CD4-positive, alpha-beta T cell treated with Interleukin-4 for 1 hour (primary cell): ENCODE measurements around the gene SLX9.

Source experiments
- DNase-seq, 2 donors: peaks; one replicate each; pipeline ENCODE4 v3.0.0-alpha.2; 2020 to 2022

SLX9 gene

GRCh38 chr21:45009616-45010015, 69.8 kb downstream of the SLX9 start:
- DNase-seq = no peak

GRCh38 chr21:45010096-45010495, 70.3 kb downstream of the SLX9 start:
- DNase-seq = no peak

- DNase-seq = no peak
These were observed 71.0 kb downstream of the SLX9 start for GRCh38 chr21:45010860-45011259.

DNA sequence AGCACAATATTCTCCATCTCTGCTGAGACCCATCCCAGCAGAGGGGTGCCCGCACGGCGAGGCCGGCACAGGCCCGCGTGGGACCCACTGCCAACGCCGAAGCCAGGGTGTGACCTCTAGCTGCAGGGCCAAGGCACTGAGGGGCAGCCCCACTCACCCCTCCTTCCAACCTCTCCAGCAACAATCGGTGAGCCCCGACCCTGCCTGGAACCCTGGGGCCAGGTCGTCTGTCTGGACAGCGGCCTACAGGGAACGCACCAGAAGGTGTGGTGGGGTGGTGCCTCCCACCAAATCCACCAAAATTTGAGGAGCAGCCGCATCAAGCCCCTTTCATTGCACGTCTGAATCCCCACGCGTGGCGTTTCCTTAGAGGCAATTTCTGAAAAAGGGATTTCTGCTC, 71.6 kb downstream of the SLX9 start:
- DNase-seq = no peak

GRCh38 chr21:45011911-45012661, 72.3 kb downstream of the SLX9 start:
- DNase-seq = no peak

DNA sequence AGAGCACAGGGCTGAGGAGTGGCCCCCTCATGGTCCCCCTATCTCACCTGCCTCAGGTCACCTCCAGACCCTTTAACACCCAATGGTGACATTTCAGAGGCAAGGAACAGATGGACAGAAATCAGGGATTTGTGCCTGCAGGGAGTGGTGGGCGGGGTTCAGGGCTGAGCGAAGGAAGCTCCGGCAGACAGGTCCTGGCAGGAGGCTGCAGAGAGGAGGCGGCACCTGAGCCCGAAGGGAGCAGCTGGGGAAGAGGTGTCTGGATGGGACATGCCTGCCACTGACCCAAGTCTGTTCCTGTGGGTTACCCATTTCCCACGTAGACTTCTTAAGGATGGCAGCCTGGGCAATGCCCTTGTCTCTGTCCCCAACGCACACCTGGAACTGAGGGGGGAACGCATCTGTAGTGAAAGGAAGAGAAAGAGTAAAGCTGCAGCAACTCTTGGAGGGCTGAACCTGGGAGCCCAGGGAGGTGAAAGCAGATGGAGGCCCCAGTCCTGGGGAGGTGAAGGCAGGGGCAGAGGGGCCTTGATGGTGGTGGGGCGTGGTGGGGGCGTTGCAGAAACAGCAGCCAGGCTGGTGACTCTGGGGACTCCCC, 72.9 kb downstream of the SLX9 start:
- no peak for DNase-seq

DNA sequence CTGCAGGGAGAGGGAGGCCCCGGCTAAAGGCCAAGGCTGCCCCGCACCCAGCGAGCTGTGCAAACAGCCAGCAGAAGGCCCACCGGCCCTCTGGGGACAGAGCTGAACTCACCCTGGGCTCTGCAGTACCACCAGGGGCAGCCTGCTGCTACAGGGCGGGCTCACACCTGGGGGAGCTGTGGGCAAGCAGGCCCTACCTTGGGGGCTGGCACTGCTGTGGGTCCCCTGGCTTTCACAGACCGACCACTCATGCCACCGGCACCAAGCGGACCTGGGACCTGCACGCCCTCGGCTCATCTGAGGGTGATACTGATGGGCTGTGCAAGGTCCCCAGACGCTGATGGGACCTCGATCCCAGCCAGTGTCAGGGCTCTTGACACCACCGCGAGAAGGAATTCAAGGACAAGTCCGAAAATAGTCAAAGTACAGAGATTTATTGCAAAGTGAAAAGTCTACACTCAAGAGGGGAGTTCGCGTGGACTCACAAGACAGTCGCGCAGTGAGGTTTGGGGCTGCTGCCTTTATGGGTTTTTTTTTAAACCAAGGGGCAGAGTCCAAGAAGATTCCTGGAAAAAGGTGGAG, 73.5 kb downstream of the SLX9 start:
- DNase-seq = no peak

DNA sequence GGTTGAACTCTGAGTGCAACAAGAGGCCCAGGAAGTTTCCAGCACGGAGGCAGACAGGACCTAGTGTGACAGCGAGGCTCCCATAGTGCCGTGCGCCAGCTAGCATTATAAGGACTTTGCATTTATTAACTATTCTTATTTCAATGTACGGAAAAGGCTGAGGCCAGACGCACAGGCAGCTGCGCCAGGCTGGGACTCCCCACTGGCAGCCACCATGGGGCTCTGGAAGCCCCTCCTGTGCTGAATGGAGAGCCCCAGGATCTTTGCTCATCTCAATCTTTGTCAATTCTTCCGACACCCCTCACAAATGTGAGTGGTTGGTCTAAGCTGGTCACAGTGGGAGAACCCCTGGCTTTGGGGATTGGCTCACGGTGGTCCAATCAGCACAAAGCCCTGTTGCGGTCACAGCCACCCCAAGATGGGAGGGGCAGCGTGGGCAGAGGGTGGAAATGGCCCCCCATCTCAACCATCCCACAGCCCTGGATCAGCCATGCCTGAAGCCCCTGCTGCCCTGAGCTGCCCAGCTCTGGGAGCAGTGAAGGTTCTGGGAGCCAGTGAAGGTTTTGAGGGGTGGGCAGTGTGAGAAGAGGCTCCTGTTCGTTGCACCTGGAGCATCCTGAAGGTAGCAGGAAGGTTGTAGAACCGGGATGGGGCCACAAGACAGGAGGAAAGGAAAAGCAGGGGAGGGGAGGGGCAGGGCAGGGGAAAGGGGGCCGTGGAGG, 75.1 kb downstream of the SLX9 start:
- DNase-seq = no peak

DNA sequence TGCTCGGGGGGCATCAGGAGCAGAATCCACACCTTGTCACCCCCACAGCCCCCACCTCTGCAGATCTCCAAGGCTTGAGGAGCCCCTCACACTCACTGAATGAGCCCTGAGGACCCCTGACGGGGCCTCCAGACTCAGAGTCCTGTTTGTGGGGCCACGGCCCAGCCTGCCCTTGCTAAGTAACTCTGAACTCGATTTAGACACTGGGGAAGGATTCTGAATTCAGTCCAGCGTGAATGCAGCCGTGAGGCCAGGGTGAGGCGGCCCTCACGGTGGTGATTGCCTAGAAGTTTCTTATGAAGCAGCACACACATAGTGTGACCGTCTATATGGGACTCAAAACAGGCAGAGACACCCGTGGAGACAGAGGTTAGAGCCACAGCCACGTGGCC, 75.6 kb downstream of the SLX9 start:
- no peak for DNase-seq

DNA sequence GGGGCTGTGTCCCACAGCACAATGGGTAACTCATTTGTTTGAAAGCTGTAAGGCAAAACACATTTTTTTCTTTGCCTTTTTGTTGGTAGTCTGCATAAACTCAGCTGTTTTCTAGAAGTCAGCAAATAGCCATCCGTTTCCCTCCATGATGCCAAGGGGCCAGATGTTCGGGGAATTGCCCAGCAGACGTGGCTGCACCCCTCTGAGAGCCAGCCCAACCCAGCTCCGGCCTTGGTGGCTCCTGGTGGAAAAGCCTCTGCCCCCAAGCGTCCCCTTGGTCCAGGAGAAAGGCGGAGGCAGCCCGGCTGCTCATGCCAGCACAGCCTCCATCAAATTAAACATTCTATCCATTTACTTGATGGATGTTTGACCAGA, 76.2 kb downstream of the SLX9 start:
- DNase-seq = no peak

DNA sequence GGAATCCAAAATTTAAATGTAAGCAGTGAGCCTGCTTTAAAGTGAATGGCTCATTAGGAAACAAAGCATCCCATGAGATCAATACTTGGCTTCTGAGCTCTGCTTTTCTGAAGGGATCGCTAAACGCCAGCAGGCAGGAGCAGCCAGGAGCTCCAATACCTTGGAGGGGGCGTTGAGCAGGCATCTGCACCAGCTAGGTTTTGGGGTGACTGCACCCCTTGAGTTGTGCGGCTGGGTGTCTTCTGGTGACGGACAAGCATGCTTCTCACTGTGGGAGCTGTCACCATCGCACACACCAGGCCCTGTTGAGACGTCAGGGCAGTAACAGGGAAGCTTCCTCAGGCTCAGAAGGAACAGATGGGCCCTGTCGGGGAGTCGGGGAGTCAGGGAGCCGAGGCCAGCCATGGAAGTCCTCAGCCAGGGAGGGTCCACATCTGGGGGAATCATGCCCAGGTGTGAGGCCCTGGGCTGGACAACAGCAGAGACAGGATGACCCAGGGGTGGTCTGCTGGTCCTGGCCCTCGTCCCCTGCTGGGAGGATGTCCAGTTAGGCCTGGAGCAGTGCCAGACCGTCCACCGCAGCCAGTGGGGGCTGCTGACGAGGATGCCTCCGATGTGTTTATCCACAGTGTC, 76.7 kb downstream of the SLX9 start:
- DNase-seq = no peak

DNA sequence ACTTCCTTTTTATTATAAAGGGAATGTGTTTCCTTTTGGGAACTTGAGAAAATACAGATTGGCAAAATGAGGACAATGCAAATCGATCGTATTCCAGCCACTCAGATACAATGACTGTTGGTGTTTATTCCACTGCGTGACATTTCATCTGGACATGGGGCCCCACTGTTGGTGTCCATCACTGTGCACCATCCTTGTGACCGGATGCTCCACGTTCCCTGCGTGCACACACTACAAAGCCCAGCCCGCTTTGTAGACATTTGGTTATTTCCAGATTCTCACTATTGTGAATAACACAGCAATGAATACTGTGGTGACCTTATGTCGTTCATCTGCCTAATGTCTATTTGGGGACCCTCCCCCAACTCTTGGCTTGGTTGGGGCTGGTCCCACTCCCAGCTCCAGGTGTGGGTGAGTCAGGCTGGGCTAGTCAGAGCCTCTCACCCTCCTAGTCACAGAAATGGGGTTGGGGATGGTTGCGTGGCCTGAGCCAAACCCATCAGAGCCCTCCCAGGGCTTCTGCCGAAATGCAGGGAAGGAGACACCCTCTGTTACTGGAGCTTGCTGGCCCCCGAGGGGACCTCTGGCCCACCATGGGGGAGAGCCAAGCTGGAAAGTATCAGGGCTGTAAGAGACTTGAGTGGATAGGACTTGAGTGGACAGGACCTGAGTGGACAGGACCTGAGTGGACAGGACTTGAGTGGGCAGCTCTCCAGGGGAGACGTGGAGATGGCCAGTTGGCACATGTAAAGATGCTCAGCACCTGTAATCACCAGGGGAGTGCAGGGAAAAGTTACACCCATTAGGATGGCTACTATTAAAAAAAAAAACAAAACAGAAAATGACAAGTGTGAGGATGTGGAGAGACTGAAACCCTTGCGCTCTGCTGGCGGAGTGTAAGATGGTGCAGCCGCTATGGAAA, 77.5 kb downstream of the SLX9 start:
- no peak for DNase-seq

DNA sequence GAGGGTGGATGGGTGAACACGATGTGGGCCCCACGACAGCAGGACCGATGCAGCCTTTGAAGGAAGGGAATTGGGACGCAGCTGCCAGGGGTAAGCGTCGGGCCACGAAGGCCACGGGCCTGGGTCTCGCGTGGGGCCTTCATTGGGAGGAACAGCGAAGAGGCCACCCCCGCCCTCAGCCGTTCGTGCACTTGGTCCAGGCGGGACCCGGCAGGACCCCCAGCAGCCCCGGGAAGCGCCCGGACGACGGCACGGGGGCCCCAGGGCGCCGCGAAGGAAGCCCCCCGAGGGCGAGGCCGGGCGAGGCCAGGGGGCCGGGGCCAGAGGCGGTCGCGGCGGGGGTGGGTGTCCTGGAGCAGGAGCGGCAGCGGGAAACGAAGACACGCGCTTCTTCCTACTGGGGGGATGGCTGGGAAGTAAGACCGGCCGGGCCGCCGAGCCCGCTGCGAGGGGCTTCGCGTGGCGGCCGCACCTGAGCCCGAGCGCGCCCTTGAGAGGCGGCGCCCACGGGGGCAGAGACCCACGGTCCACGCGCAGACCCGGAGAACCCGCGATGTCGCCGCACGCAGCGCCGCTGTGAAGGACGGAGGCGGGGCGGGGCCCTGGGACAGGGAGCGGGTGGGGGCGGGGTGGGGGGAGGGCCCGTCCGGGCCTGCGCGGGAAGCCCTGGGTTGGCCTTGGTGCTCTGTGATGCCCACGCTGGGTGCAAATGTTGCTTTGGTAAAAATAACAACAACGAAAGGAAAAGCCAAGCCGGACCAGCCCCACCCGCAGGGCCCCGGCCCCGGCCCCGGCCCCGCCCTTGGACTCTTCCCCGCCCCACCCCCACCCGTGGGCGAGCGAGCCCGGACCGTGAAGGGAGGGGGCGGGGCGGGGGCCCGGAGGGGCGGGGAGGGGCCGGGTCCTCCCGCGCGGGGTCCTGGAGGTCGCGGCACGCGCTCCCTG, 78.6 kb downstream of the SLX9 start:
- no peak for DNase-seq

- DNase-seq = no peak
These were observed 79.5 kb downstream of the SLX9 start for GRCh38 chr21:45019076-45019886.

DNA sequence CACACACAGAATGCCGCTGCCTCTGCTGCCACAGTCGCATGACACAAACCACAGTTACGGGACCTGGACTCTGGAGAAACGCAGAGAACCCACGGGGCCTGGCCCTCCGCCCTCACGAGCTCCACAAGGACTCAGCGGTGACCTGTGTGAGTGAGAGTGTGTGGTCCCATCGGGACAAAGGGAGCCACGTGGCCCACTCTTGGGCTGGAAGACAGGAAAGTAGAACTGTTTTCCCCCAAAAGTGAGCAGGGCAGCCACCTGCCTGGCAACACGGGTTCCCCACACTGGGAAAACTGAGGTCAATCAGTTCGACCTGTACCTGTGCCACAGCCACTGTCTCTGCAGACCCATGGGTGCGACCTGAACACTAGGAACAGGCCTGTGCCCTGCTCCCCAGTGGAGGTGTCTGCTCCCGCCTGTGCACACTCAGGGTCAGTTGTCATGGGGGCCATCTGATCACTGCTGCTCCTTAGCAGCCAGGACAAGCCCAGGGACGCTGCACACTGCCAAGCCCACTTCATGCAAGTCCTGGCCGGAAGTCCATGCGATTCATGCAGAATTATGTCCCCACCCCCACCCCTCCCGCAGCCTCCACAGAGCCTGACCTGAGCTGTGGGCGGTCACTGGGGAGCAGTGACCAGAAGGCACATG, 80.2 kb downstream of the SLX9 start:
- no peak for DNase-seq

GRCh38 chr21:45020629-45021427, 81.0 kb downstream of the SLX9 start:
- DNase-seq = no peak

GRCh38 chr21:45021428-45022347, 81.9 kb downstream of the SLX9 start:
- no peak for DNase-seq

DNA sequence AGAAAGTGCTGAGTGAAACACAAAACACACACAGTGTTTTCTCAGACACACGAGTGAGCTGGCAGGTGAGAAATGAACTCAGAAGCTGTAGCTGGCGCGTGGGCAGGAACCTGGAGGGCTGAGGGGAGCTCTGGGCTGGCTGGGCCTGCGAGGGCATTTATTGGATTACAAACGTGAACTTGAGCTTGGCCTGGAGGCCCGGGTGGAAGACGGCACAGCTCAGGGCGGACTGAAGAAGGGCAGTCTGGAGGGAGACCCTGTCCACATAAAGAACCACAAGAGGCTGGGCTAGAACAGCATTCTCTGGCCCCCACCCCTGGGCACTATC, 82.5 kb downstream of the SLX9 start:
- DNase-seq = no peak
